ENCODE data around the gene CRY1. TPM values are rescaled to one million over a fixed set of nuclear protein-coding genes. Genes with fewer than 3 reads are reported as not detected.

CRY1 gene
- total RNA-seq, 1 donor from 2014 or later, result 20.6 TPM

DNA sequence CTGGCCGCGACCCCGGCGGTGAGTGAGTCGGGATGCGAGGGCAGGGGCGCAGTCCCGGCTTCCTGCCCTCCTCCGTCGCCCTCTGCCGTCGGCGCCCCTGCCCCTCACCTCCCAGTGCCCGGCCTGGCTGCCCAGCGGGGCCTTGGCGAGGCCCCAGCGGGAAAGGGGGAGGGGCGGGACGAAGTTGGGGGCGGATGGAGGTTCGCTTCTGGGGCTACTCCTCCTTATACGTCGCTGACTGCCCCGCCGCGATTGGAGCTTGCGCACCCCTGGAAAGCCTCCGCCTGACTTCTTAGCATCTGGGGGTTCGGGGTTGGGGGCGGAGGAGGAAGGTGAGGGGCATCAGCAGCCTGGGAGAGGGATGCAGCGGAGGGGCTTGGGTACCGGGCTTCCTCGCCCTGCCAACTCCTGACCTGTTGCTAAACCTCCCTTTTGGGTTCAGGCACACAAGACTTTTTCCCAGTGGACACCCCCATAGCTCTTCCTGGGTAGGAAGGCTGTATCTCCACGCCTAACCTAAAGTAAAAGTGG, 137.2 kb downstream of the CRY1 start:
- H3K36me3 ChIP-seq (ENCODE audit: control insufficient read depth, insufficient read depth, low read length), result no peaks in the 10 kb centered on the region
- TF ChIP-seq, protein P1, sequence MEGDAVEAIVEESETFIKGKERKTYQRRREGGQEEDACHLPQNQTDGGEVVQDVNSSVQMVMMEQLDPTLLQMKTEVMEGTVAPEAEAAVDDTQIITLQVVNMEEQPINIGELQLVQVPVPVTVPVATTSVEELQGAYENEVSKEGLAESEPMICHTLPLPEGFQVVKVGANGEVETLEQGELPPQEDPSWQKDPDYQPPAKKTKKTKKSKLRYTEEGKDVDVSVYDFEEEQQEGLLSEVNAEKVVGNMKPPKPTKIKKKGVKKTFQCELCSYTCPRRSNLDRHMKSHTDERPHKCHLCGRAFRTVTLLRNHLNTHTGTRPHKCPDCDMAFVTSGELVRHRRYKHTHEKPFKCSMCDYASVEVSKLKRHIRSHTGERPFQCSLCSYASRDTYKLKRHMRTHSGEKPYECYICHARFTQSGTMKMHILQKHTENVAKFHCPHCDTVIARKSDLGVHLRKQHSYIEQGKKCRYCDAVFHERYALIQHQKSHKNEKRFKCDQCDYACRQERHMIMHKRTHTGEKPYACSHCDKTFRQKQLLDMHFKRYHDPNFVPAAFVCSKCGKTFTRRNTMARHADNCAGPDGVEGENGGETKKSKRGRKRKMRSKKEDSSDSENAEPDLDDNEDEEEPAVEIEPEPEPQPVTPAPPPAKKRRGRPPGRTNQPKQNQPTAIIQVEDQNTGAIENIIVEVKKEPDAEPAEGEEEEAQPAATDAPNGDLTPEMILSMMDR (IDR thresholded peaks at IDR 0.05; ENCODE audit: insufficient read depth, low read length, poor library complexity, severe bottlenecking), result peak; percentile 22
- DNase-seq (ENCODE audit: low read depth), result no peak
- peak overlapping the region; percentile 87 for H3K4me3 ChIP-seq (ENCODE audit: low read depth, low read length)
- H3K27me3 ChIP-seq (ENCODE audit: control insufficient read depth, insufficient read depth, low read length), result no peaks in the 10 kb centered on the region

DNA sequence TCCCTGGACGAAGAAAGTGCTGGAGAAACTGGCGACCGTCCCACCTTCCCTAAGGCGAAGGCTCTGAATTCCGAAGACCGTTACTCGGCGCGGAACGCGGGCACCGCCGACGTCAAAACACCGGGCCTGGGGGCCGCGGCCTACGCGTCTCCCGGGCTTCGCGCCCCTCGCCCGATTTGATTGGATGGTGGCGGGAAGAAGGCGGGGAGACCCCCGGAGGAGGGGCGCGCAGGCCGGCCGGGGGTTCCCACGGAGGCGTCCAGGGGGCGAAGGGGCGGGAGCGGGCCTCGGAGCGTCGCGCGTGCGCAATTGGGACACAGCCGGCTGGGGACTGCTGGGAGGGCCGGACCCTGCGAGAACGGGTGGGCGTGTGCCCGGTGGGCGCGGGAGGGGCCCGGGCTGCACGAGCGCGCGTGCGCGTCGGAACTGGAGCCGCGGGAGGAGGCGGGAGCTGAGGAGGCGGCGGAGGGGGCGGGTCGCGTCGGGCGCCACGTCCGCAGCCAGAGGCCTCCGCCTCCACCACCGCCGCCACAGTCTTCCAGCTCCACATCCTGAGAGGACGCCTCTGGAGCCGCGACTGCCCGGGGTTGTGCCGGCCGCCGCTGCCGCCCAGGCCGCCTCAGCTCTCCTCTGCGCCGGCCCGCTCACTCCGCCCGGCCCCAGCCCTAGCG, 137.8 kb downstream of the CRY1 start, which contains the start of gene TMEM263:
TMEM263 (plus strand) TSS at position 531 of the 671 bp plus-strand sequence. CDS start 11,210 bp downstream, outside the sequence.
- H3K27me3 ChIP-seq (ENCODE audit: control insufficient read depth, insufficient read depth, low read length), result no peaks in the 10 kb centered on the region
- H3K4me3 ChIP-seq (ENCODE audit: low read depth, low read length), result peak within 1 kb of the TSS; percentile 87
- no peaks in the 10 kb centered on the region for H3K36me3 ChIP-seq (ENCODE audit: control insufficient read depth, insufficient read depth, low read length)
- peak; percentile 63 for DNase-seq (ENCODE audit: low read depth)
- TF ChIP-seq, protein P1 (IDR thresholded peaks at IDR 0.05; ENCODE audit: insufficient read depth, low read length, poor library complexity, severe bottlenecking), result no peak

DNA sequence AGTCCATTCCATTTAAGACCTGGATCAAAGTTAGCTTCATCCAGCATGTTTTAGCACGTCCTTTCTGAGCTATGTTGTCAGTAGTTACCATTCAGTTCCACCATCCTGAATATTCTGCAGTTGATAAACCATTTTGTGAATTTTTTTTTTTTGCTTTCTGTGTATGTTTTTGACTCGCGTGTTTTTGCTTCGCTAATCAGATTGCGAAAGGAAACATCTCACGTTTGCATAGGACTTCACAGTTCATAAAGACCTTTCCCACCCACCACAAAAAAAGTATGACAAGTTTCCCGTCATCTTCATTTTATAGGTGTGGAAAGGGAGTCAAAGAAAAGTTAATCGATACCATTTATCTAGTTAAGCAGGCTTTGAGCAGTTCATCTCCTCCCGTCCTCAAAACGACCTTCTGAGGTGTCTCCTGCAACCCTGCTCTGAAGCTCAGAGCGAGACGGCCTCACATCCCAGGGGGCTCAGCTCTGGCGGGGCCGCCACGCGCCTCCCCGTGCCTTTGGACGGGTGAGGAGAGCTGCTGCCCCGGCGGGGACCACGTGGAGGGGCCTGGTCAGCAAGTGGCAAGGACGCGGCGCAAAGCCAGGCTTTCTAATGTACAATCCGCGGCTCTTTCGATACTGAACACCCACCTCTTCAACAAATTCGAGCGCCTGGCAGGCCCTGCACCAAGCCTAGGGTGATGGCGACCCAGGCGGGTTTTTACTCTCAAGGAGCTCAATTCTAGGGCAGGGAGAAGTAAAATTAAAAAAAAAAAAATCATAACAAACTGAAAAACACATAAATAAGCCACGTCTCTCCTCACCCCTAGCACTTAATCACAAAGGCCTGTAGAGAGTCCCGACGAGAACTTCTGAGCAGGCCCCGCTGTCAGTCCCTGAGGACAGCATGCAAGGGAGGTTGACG, 138.6 kb downstream of the CRY1 start:
- TF ChIP-seq, protein P1 (IDR thresholded peaks at IDR 0.05; ENCODE audit: insufficient read depth, low read length, poor library complexity, severe bottlenecking), result no peak
- Histone ChIP-seq H3K4me3 (ENCODE audit: low read depth, low read length) (peak overlapping the region; percentile 87), H3K27me3 (ENCODE audit: control insufficient read depth, insufficient read depth, low read length) (no peaks in the 10 kb centered on the region), H3K36me3 (ENCODE audit: control insufficient read depth, insufficient read depth, low read length) (no peaks in the 10 kb centered on the region)
- no peak for DNase-seq (ENCODE audit: low read depth)

DNA sequence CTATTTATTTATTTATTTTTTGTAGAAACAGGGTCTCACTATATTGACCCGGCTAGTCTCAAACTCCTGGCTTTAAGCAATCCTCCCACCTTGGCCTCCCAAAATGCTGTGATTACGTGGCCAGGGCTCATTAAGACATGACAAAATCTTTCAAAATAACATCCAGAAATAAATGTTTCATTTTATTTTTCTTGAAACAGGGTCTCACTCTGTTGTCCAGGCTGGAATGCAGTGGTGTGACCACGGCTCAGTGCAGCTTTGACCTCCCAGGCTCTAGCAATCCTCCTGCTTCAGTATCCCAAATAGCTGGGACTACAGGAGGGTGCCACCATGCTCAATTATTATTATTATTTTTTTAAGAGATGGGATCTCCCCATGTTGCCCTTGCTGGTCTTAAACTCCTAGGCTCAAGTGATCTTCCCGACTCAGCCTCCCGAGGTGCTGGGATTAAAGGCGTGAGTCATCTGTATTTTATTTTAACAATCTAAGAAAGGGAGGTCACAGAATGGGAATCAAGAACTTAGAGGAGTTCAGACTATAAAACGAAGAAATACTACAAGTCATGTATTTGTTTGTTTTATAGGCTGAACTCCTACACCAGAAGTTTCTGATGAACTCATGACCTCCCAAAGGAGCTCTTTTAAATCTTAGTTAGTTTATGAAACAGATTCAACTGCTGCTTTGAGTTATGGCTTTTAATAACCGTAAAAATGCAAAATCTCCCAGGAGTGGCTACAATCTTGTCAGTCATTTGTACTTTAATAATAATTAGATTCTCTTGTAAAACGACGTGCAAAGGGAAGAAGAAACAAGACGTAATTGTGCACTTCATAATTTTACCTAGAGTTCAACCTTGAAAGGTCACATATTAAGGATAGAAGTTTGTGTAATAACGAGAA, 139.7 kb downstream of the CRY1 start:
- Histone ChIP-seq H3K4me3 (ENCODE audit: low read depth, low read length) (no peak overlapping the region), H3K36me3 (ENCODE audit: control insufficient read depth, insufficient read depth, low read length) (no peaks in the 10 kb centered on the region), H3K27me3 (ENCODE audit: control insufficient read depth, insufficient read depth, low read length) (no peaks in the 10 kb centered on the region)
- TF ChIP-seq, protein P1 (IDR thresholded peaks at IDR 0.05; ENCODE audit: insufficient read depth, low read length, poor library complexity, severe bottlenecking), result no peak
- no peak for DNase-seq (ENCODE audit: low read depth)

DNA sequence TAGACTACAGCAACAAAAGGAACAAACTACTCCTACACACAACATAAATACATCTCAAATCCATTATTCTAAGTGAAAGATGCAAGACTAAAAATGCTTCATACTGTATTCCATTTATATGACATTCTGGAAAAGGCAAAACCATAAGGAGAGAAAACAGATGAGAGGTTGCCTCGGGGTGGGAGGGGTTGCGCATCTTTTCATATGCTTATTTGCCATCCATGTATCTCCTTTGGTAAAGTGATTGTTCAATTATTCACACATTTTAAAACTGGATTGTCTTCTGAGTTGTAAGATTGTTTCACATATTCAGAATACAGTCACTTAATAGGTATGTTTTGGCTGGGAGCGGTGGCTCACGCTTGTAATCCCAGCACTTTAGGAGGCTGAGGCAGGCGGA, 142.8 kb downstream of the CRY1 start:
- no peak for DNase-seq (ENCODE audit: low read depth)
- TF ChIP-seq, protein P1 (IDR thresholded peaks at IDR 0.05; ENCODE audit: insufficient read depth, low read length, poor library complexity, severe bottlenecking), result no peak
- Histone ChIP-seq H3K4me3 (ENCODE audit: low read depth, low read length) (no peak overlapping the region), H3K27me3 (ENCODE audit: control insufficient read depth, insufficient read depth, low read length) (no peaks in the 10 kb centered on the region), H3K36me3 (ENCODE audit: control insufficient read depth, insufficient read depth, low read length) (no peaks in the 10 kb centered on the region)
